ENCODE results near the gene AGTR1.

DNA sequence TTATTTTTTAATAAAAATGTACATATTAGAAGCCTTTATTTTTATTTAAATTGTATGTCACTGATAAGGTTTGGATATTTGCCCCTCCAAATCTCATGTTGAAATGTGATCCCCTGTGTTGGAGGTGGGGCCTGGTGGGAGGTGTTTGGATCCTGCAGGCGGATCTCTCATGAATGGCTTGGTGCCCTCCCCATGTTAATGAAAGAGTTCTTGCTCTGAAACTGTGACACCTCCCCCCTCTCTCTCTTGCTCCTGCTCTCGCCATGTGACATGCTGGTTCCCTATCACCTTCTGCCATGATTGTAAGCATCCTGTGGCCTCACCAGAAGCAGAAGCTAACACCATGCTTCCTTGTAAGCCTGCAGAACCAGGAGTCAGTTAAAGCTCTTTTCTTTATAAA is 13.0 kb downstream of the AGTR1 start:
- TF ChIP-seq CTCF (IDR thresholded peaks at IDR 0.05) (no peak), POLR2A (IDR thresholded peaks at IDR 0.05) (no peak)

Measured in right lobe of liver (tissue), 4 donors.